Measurements from ENCODE around the gene NTM.

GRCh38 chr11:132127900-132128288, 757.5 kb downstream of the NTM start:
- no peak for TF ChIP-seq EZH2 (IDR thresholded peaks at IDR 0.05; ENCODE audit: low read depth, low read length, severe bottlenecking)
- no peak for TF ChIP-seq POLR2AphosphoS5 (IDR thresholded peaks at IDR 0.05; ENCODE audit: low read depth, low read length)
- no peak for TF ChIP-seq RBBP5 (IDR thresholded peaks at IDR 0.05; ENCODE audit: borderline replicate concordance, low read depth, low read length)
- TF ChIP-seq KDM5A (IDR thresholded peaks at IDR 0.05; ENCODE audit: low read length), result no peak
- no peak for TF ChIP-seq POLR2A (IDR thresholded peaks at IDR 0.05; ENCODE audit: control extremely low read depth in 1 of 2, low read depth in 2 of 2, low read length in 2 of 2)
- TF ChIP-seq CHD2 (IDR thresholded peaks at IDR 0.05; ENCODE audit: low read length), result no peak
- no peak for TF ChIP-seq CTCF (IDR thresholded peaks at IDR 0.05; ENCODE audit: control extremely low read depth in 1 of 3, insufficient read depth in 1 of 3, low read depth in 1 of 3, low read length in 3 of 3)
- no peak for TF ChIP-seq MAX (IDR thresholded peaks at IDR 0.05)
- no peak for TF ChIP-seq RAD21 (IDR thresholded peaks at IDR 0.05 in 1 of 2, conservative IDR thresholded peaks at IDR 0.05 in 1 of 2; ENCODE audit: low read depth in 2 of 2, low read length in 2 of 2)
- TF ChIP-seq YY1 (IDR thresholded peaks at IDR 0.05; ENCODE audit: low read depth, low read length), result no peak
- TF ChIP-seq TAF7 (optimal IDR thresholded peaks at IDR 0.05; ENCODE audit: borderline replicate concordance, low read depth, low read length), result no peak
- TF ChIP-seq ATF2 (IDR thresholded peaks at IDR 0.05; ENCODE audit: low read length), result no peak
- no peak for TF ChIP-seq CREB1 (IDR thresholded peaks at IDR 0.05)
- no peak for TF ChIP-seq RFX5 (IDR thresholded peaks at IDR 0.05; ENCODE audit: borderline replicate concordance, low read depth, low read length)
